ENCODE results near the gene CAMKMT.

CAMKMT gene

DNA sequence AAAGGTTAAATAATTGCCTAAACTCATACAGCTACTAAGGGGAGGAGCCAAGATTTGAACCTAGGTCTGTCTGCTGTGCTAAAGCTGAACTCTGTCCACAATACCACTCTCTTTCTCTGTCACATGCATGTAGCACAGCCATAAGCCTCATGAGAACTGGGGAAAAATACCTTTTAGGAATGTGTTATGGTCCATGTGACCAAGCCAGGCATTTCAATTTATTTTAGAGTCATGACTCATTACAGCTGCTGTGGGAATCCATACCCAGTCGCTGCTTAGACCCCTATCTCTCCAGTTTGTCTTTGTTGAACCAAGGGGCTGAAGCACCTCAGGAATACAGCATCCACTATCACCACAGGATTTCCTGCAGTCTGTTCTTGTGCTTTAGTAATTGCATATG lies 379.8 kb downstream of the CAMKMT start:
- no peak overlapping the region for H3K27ac ChIP-seq
- ChIA-PET CTCF (interaction anchor here (0.6 kb wide), 1 partner anchor 262 kb away, joined by 3 read pairs; no protein-coding TSS in a partner anchor), POLR2A (ENCODE audit: low non-redundant PET) (no interaction called here)
- TF ChIP-seq, protein P1, sequence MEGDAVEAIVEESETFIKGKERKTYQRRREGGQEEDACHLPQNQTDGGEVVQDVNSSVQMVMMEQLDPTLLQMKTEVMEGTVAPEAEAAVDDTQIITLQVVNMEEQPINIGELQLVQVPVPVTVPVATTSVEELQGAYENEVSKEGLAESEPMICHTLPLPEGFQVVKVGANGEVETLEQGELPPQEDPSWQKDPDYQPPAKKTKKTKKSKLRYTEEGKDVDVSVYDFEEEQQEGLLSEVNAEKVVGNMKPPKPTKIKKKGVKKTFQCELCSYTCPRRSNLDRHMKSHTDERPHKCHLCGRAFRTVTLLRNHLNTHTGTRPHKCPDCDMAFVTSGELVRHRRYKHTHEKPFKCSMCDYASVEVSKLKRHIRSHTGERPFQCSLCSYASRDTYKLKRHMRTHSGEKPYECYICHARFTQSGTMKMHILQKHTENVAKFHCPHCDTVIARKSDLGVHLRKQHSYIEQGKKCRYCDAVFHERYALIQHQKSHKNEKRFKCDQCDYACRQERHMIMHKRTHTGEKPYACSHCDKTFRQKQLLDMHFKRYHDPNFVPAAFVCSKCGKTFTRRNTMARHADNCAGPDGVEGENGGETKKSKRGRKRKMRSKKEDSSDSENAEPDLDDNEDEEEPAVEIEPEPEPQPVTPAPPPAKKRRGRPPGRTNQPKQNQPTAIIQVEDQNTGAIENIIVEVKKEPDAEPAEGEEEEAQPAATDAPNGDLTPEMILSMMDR (conservative IDR thresholded peaks at IDR 0.05; ENCODE audit: low read depth), result no peak
- no peak for DNase-seq (ENCODE audit: low spot score)

DNA sequence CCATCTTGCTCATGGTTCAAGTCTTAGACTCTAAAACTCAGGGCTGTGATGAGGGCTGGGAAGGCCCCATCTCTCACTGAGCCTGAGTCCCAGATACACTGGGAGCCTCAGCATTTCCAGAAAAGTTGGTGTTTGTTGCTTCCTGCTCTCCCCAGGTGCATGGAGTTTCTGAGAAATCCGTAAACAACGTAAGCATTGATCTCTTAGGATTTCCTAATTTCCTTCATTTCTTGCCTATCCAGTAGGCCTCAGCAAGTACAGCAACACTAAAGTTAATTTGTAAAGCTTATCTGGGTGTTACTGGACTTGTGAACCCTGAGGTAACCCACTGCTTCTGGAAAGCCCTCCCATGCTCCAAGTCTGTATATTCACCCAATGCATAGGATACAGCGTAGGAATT lies 380.3 kb downstream of the CAMKMT start:
- no peak for DNase-seq (ENCODE audit: low spot score)
- no peak overlapping the region for H3K27ac ChIP-seq
- ChIA-PET CTCF (no interaction called here), POLR2A (ENCODE audit: low non-redundant PET) (no interaction called here)
- TF ChIP-seq, protein P1 (conservative IDR thresholded peaks at IDR 0.05; ENCODE audit: low read depth), result no peak

DNA sequence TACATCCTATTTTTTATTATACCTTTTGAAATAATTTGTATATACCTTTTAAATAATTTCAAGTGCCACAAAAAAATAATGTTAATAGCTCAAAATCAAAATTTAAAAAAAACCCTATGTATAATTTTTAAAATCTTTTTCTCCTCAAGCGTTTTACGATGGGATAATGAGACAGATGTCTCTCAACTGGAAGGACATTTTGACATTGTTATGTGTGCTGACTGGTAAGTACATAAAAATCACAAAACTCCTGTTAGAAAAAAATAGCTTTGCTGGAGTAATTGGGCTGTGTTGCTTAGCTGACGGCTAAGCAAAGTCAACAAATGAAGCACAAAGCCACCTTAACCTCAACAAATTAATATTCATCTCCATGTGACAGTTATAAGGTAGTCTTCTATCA lies 381.7 kb downstream of the CAMKMT start:
- TF ChIP-seq, protein P1 (conservative IDR thresholded peaks at IDR 0.05; ENCODE audit: low read depth), result no peak
- H3K27ac ChIP-seq, result no peak overlapping the region
- ChIA-PET CTCF (no interaction called here), POLR2A (ENCODE audit: low non-redundant PET) (no interaction called here)
- no peak for DNase-seq (ENCODE audit: low spot score)

DNA sequence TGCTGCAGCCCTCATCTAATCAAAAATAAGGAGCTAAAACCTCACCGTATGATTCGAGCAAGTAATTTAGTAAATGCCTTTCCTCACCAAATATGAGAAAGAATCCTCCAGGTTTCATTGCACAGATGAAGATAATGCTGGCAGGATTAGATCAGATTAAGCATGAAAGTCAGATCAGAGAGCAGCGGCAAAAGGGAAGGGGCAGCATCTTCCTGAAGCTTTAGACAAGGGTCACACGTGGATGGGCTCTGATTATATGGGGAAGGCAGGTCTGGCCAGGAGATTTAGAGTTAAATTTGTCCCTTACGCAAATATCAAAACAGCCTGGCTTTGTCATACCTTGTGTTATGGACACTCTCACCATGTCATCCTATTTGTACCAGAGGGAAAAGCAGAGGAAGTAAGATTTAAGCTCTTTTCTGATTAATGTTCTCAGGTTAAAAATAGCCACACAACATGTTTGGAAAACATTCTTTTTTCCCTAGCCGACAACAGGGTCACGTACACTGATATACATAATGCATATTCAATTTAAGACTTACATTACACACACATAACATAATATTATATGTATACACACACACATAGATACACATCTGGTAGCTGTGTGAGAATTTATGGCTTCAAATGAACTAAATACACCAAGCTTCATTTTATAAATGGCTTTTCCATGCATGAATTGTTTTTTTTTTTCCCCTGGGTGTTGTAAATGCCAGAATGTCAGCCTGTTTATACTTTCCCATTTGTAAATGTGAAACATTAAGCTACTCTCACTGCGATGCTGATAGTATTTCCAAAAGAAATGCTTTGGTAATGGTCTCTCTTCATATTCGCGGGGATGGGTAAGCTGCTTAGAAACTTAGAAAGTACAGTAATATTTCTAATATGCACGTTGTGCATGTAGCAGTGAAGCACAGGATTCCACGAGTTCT lies 383.5 kb downstream of the CAMKMT start:
- POLR2A ChIA-PET (ENCODE audit: low non-redundant PET), result no interaction called here
- no peak for DNase-seq (ENCODE audit: low spot score)
- H3K27ac ChIP-seq, result no peak overlapping the region
- CTCF ChIA-PET, result interaction anchor here (0.6 to 1.1 kb wide), 3 partner anchors 266 to 1300 kb away, joined by 3 read pairs; no protein-coding TSS in a partner anchor
- TF ChIP-seq, protein P1 (conservative IDR thresholded peaks at IDR 0.05; ENCODE audit: low read depth), result no peak

DNA sequence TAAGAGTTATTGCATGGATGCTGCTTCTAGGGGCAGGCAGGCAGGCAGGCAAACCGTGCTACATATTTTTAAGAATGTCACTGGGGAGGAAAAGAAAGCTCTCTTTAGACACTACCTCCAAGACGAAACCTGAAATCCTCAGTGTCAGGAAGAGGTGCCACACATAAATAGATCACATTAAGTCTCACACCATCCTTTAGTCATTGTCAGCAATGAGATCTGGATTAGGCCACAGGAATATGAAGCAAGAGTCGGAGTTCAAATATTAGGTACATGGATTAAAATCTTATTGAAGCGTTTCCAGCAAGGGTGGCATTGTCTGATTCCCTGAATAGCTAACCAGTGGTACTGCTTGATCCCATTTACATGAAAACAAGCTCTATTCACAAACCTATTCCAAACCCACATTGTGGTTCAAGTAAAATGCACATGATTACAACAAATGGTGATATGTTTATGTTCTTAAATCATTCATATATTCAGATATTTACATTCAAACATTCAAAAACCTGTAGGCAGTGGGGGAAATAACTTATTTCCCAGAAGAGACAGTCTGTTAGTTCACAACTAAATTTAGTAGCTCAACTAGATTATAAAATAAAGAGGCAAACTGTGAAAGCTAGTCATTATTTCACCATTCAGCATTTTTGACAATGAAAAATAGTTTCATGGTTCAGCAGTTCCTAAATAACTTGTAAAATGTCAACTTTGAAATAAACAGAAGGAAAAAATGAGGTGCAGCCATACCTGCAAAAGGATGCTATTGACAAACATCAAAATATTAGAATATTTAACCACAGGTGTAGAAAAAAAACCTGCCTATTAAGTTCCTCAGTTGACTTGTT lies 384.4 kb downstream of the CAMKMT start:
- ChIA-PET POLR2A (ENCODE audit: low non-redundant PET) (no interaction called here), CTCF (interaction anchor here (0.8 to 1.2 kb wide), 2 partner anchors 266 to 267 kb away, joined by 3 to 4 read pairs; no protein-coding TSS in a partner anchor)
- no peak overlapping the region for H3K27ac ChIP-seq
- DNase-seq (ENCODE audit: low spot score), result no peak
- TF ChIP-seq, protein P1 (conservative IDR thresholded peaks at IDR 0.05; ENCODE audit: low read depth), result no peak

Measured in RWPE1 (cell line).